Measurements from ENCODE around the gene GSTO1.

The GSTO1 gene

GRCh38 chr10:104303594-104304355, 49.1 kb downstream of the GSTO1 start:
- DNase-seq (ENCODE audit: low read depth), result no peak

- DNase-seq (ENCODE audit: low read depth), result no peak
Observed at GRCh38 chr10:104304356-104304745, 49.7 kb downstream of the GSTO1 start.

- no peak for DNase-seq (ENCODE audit: low read depth)
Observed at GRCh38 chr10:104304927-104305326, 50.2 kb downstream of the GSTO1 start.

- DNase-seq (ENCODE audit: low read depth), result no peak
Observed at GRCh38 chr10:104306897-104307296, 52.2 kb downstream of the GSTO1 start.

- no peak for DNase-seq (ENCODE audit: low read depth)
Observed at GRCh38 chr10:104307576-104308438, 53.1 kb downstream of the GSTO1 start.

- DNase-seq (ENCODE audit: low read depth), result no peak
Observed at GRCh38 chr10:104308439-104308903, 53.8 kb downstream of the GSTO1 start.

GRCh38 chr10:104309980-104310978, 55.6 kb downstream of the GSTO1 start:
- DNase-seq (ENCODE audit: low read depth), result no peak

- no peak for DNase-seq (ENCODE audit: low read depth)
Observed at GRCh38 chr10:104311184-104311720, 56.6 kb downstream of the GSTO1 start.

GRCh38 chr10:104314591-104315485, 60.1 kb downstream of the GSTO1 start:
- DNase-seq (ENCODE audit: low read depth), result no peak

- DNase-seq (ENCODE audit: low read depth), result no peak
Observed at GRCh38 chr10:104315486-104315921, 60.8 kb downstream of the GSTO1 start.

GRCh38 chr10:104316321-104317099, 61.8 kb downstream of the GSTO1 start:
- no peak for DNase-seq (ENCODE audit: low read depth)
